ENCODE data around the gene FBXO38. TPM values are rescaled to one million over a fixed set of nuclear protein-coding genes. Genes with fewer than 3 reads are reported as not detected.

FBXO38 gene
- polyA plus RNA-seq, 1 of the 3 experiments (the other 2 are of a cell fraction), result 15.5 TPM

- Histone ChIP-seq H3F3A (replicated peaks; ENCODE audit: insufficient read depth) (no peaks in the 10 kb centered on the region), H3K27me3 (ENCODE audit: insufficient read depth) (no peaks in the 10 kb centered on the region; the same call in 1 of the 2 replicates), H2AFZ (ENCODE audit: low read depth) (no peak overlapping the region), H3K4me3 (ENCODE audit: low read depth in 2 of 2, low read length in 1 of 2) (no peak overlapping the region), H3K9ac (no peak overlapping the region), H3K27ac (ENCODE audit: low read depth in 2 of 2, low read length in 1 of 2) (no peak overlapping the region), H3K9me2 (no peaks in the 10 kb centered on the region), H3K79me2 (ENCODE audit: insufficient read depth) (no peaks in the 10 kb centered on the region), H3K36me3 (replicated peaks in 1 of 2; ENCODE audit: control insufficient read depth in 1 of 2, insufficient read depth in 2 of 2, low read length in 1 of 2) (no peaks in the 10 kb centered on the region), H3K4me2 (no peak overlapping the region), H3K4me1 (ENCODE audit: control insufficient read depth in 1 of 2, insufficient read depth in 2 of 2, low read depth in 1 of 2, low read length in 1 of 2) (no peaks in the 10 kb centered on the region), H4K20me1 (ENCODE audit: insufficient read depth) (no peaks in the 10 kb centered on the region), H3K9me3 (no peaks in the 10 kb centered on the region)
- no peak for DNase-seq
- POLR2A ChIA-PET, result no interaction called here
- TF ChIP-seq EZH2phosphoT487 (IDR thresholded peaks at IDR 0.05; ENCODE audit: borderline replicate concordance, low read depth) (no peak), RAD21 (IDR thresholded peaks at IDR 0.05; ENCODE audit: low read length) (no peak), RCOR1 (IDR thresholded peaks at IDR 0.05; ENCODE audit: low read length) (no peak), FOXJ3 (CRISPR knock-in tag; IDR thresholded peaks at IDR 0.05) (no peak), JUND (IDR thresholded peaks at IDR 0.05) (no peak), EP300 (IDR thresholded peaks at IDR 0.05; ENCODE audit: borderline replicate concordance in 1 of 2, low read depth in 1 of 2, low read length in 1 of 2) (no peak)
- TF ChIP-seq, protein P1, sequence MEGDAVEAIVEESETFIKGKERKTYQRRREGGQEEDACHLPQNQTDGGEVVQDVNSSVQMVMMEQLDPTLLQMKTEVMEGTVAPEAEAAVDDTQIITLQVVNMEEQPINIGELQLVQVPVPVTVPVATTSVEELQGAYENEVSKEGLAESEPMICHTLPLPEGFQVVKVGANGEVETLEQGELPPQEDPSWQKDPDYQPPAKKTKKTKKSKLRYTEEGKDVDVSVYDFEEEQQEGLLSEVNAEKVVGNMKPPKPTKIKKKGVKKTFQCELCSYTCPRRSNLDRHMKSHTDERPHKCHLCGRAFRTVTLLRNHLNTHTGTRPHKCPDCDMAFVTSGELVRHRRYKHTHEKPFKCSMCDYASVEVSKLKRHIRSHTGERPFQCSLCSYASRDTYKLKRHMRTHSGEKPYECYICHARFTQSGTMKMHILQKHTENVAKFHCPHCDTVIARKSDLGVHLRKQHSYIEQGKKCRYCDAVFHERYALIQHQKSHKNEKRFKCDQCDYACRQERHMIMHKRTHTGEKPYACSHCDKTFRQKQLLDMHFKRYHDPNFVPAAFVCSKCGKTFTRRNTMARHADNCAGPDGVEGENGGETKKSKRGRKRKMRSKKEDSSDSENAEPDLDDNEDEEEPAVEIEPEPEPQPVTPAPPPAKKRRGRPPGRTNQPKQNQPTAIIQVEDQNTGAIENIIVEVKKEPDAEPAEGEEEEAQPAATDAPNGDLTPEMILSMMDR (IDR thresholded peaks at IDR 0.05), result no peak
- CTCF ChIA-PET, result interaction anchor here (1.1 to 1.6 kb wide), 4 partner anchors 8 to 544 kb away, joined by 3 to 11 read pairs (median 4); no protein-coding TSS in a partner anchor
- 53% methylated on average over 7 of the region's 10 CpGs for WGBS (ENCODE audit: low lambda C conversion rate)
These were observed 107.4 kb downstream of the FBXO38 start for GRCh38 chr5:148491015-148491792.

DNA sequence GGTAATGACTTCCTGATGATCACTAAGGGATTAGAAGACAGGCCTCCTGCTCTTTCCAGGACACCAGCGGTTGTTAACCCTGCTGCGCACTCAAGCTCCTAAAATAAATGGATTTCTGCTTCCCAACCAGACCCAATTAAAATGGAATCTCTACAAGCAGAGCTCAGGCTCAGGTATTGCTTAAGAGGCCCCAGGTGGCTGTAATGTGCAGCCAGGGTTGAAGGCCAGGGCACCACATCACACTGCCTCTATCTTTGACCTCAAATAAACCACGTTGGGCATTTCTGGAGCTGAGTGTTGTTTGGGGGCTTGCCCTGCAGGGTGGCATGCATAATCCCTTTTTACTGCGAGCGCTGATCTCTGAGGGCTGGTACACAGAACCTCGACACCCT, 108.0 kb downstream of the FBXO38 start:
- WGBS (ENCODE audit: low lambda C conversion rate), result 57% methylated on average over 6 of the region's 6 CpGs
- no peak for DNase-seq
- TF ChIP-seq, protein P2, sequence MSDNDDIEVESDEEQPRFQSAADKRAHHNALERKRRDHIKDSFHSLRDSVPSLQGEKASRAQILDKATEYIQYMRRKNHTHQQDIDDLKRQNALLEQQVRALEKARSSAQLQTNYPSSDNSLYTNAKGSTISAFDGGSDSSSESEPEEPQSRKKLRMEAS (IDR thresholded peaks at IDR 0.05; ENCODE audit: low read depth), result no peak
- TF ChIP-seq GABPA (IDR thresholded peaks at IDR 0.05; ENCODE audit: low read depth) (no peak), NRF1 (IDR thresholded peaks at IDR 0.05; ENCODE audit: low read depth, low read length) (no peak), PBX3 (IDR thresholded peaks at IDR 0.05) (no peak), YY1 (IDR thresholded peaks at IDR 0.05; ENCODE audit: low read depth) (no peak)
- H4K20me1 ChIP-seq (ENCODE audit: insufficient read depth), result no peaks in the 10 kb centered on the region
- no peak overlapping the region for H2AFZ ChIP-seq (ENCODE audit: low read depth)
- H3K36me3 ChIP-seq (replicated peaks in 1 of 2; ENCODE audit: control insufficient read depth in 1 of 2, insufficient read depth in 2 of 2, low read length in 1 of 2), result no peaks in the 10 kb centered on the region
- H3K9me3 ChIP-seq, result no peaks in the 10 kb centered on the region
- H3K9ac ChIP-seq, result no peak overlapping the region
- no peaks in the 10 kb centered on the region for H3K79me2 ChIP-seq (ENCODE audit: insufficient read depth)
- H3K9me2 ChIP-seq, result no peaks in the 10 kb centered on the region
- H3K27me3 ChIP-seq (ENCODE audit: insufficient read depth), result no peaks in the 10 kb centered on the region; the same call in 1 of the 2 replicates
- POLR2A ChIA-PET, result no interaction called here
- H3K4me3 ChIP-seq (ENCODE audit: low read depth in 2 of 2, low read length in 1 of 2), result no peak overlapping the region
- no peak overlapping the region for H3K27ac ChIP-seq (ENCODE audit: low read depth in 2 of 2, low read length in 1 of 2)
- H3F3A ChIP-seq (replicated peaks; ENCODE audit: insufficient read depth), result no peaks in the 10 kb centered on the region
- CTCF ChIA-PET, result interaction anchor here (1.4 to 1.6 kb wide), 3 partner anchors 8 to 543 kb away, joined by 3 to 11 read pairs (median 4); no protein-coding TSS in a partner anchor
- H3K4me2 ChIP-seq, result no peak overlapping the region
- no peaks in the 10 kb centered on the region for H3K4me1 ChIP-seq (ENCODE audit: control insufficient read depth in 1 of 2, insufficient read depth in 2 of 2, low read depth in 1 of 2, low read length in 1 of 2)
